HTERT RPE-1 (cell line): ENCODE measurements around the gene TAX1BP3.

Source experiments
- in situ Hi-C: fragments of 300-500 bp; cut with MboI; formaldehyde crosslinking; loops from 4 replicates; pipeline ENCODE4 v1.14.3; 2020; ENCODE audit warnings: low sequenced_read_pairs

The TAX1BP3 gene

DNA sequence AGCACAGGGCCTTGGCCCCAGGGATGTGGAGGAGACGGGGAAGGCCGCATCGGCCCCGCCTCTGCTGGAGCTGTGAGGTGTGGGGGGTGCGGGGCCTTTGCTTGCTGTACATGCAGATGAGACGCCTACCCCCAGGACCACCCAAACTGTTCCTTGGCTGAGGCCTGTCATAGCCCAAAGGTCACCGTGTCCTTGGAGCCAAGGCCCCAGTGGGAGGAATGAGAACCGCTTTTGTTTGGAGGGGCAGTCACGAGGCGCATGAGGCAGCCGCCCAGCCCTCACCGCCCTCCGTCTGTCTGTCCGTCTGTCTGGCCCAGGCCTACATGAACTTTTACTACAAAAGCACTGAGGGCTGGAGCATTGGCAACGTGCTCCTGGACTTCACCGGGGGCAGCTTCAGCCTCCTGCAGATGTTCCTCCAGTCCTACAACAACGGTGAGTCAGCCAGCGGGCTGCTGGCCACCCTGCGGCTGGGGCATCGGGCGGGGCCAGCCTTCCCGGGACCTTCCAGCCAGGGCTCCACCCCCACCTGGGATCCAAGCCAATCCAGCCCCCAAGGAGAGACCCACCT, 8.8 kb downstream of the TAX1BP3 start:
- in situ Hi-C loops = no loop called here

GRCh38 chr17:3658784-3659449, 9.5 kb downstream of the TAX1BP3 start:
- in situ Hi-C loops = no loop called here

GRCh38 chr17:3657874-3658783, 10.2 kb downstream of the TAX1BP3 start:
- in situ Hi-C loops = no loop called here

DNA sequence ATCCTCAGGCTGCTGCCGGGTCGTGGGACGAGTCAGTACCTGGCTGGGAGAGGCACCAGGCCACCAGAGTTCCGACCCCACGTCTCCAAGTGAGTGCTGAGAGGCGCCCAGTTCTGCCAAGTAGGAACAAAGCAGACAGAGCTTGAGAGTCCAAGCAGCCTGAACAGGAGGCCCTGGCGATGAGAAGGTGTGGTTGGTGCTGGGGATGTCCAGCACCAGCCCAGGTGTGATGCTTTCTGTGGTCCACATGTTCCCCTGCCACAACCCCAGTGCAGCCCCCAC, 10.8 kb downstream of the TAX1BP3 start:
- in situ Hi-C loops = no loop called here

GRCh38 chr17:3656755-3657587, 11.4 kb downstream of the TAX1BP3 start:
- in situ Hi-C loops = no loop called here

DNA sequence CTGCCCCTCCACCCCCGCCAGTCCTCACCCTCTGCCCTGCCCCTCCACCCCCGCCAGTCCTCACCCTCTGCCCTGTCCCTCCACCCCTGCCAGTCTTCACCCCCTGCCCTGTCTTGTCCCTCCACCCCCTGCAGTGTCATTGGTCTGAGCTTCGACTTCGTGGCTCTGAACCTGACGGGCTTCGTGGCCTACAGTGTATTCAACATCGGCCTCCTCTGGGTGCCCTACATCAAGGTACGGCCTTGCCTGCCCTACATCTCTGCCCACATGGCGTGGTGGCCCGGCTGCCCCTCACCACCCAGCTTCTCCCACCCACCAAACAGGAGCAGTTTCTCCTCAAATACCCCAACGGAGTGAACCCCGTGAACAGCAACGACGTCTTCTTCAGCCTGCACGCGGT, 12.0 kb downstream of the TAX1BP3 start:
- in situ Hi-C loops = no loop called here

DNA sequence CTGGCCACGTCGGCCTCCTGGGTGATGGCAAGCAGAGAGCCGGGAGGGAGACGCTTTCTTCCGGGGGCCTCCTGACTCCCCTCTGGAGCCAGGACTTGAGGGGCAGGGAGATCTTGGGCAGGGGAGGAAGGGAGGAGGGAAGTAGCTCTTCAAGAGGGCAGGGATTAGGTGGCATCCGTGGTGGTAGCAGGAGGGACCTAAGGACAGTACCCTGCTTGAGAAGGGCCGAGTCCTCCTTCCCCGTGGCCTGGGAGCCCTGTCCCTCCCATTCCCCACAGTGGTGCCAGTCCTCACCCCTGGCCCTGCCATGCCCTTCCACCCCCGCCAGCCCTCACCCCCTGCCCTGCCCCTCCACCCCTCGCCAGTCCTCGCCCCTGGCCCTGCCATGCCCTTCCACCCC, 12.6 kb downstream of the TAX1BP3 start:
- in situ Hi-C loops = no loop called here

GRCh38 chr17:3647769-3648555, 20.4 kb downstream of the TAX1BP3 start:
- in situ Hi-C loops = no loop called here

DNA sequence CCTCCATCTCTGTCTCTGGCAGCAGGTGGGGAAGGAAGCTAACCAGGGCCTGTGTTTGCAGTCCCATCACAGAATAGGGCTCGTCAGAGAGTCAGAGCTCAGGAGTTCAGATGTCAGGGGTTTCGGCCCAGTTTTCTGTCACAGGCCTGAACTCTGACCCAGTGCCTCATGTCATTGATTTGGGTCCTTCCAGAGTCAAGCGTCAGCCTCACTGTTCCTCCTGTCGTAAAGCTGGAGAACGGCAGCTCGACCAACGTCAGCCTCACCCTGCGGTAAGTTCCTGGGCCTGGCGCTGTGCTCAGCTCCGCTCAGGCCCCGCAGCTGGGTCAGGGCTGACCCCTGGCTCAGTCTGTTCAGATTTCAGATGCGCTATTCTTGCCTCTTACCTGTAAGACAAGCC, 21.1 kb downstream of the TAX1BP3 start:
- in situ Hi-C loops = no loop called here

DNA sequence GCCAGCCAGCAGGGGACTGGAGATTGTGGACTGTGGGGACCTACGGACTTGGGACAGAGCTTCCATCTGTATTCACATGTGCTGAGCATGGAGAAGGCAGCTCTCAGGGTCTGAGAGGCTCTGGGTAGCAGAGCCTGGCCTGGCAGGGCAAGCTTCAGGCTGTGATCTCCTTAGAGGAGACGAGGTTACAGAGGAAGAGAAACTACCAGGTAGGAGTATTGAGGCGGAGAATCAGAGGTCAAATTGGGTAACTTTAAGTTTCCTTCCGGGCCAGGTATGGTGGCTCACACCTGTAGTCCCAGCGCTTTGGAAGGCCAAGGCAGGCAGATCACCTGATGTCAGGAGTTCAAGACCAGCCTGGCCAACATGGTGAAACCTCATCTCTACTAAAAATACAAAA, 23.1 kb downstream of the TAX1BP3 start:
- in situ Hi-C loops = no loop called here

GRCh38 chr17:3643889-3644349, 24.5 kb downstream of the TAX1BP3 start:
- in situ Hi-C loops = no loop called here

DNA sequence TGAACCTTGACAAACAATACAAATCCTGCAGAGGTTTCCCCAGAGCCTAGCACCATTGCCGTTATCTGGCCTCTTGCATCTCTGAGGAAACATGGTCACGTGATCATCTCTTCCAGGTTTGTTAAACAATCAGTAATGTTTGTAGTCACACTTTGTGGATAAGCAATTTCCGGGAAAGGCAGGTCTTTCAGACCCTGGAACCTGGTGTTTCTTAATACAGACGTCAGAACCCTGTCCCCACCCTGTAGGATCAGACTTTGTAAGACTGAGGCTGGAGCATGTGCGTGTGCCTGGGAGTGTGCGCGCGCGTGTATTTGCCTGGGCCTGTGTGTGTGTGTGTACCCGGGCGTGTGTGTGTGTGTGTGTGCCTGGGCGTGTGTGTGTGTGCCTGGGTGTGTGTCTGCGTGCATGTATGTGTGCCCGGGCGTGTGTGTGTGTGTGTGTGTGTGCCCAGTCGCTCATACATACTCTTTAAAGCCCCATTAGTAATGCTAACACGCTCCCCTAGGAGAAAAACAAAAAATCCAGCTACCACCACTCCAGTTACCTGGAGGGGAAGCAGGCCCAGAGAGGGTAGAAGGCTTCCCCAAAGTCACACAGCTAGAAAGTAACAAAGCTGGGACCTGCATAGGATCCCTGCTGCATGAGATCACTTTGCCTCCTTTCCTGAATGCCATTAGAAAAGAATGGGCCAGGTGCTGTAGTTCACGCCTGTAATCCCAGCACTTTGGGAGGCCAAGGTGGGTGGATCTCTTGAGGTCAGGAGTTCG, 26.5 kb downstream of the TAX1BP3 start:
- in situ Hi-C loops = no loop called here

GRCh38 chr17:3641014-3641413, 27.4 kb downstream of the TAX1BP3 start:
- in situ Hi-C loops = no loop called here

GRCh38 chr17:3639981-3640596, 28.3 kb downstream of the TAX1BP3 start:
- in situ Hi-C loops = no loop called here

- in situ Hi-C loops = no loop called here
These were observed 31.4 kb downstream of the TAX1BP3 start for GRCh38 chr17:3636908-3637373.

- in situ Hi-C loops = no loop called here
These were observed 32.0 kb downstream of the TAX1BP3 start, which contains the start of the genes CTNS and SHPK for GRCh38 chr17:3636154-3636907. TSS of gene CTNS (plus strand) at chr17:3636760. CDS start at chr17:3640207, 3,447 bp downstream. TSS of gene SHPK (minus strand) at chr17:3636250. CDS start at chr17:3636219, 31 bp downstream.

DNA sequence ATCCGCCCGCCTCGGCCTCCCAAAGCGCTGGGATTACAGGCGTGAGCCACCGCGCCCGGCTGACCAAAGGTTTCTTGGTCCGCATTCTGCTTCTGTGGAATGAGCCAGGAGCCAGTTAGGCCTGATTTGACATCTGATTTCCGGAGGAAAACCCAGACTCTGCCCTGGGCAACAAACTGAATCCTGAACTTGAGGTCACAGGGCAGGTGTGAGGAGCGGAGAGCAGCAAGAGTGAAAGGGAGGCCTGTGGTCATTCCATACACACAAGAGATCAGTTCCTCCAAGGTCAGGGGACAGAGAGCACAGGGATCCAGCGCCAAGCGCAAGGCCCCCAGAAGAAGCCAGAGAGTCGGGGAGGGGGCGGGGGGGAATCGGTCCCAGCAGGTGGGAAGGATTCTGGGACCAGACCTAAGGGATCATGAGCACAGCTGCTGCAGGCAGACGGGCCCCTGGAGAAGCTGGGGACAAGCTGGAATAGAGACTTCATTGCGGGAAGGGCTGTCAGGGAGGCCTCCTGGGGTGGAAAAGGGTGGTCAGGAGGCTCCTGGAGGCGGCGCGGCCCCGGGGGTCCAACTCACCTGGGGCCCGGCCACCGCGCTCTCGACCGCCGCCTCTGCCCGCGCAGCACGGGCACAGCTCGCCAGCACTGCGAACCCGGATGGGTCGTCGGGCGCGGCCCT, 32.8 kb downstream of the TAX1BP3 start:
- in situ Hi-C loops = no loop called here

DNA sequence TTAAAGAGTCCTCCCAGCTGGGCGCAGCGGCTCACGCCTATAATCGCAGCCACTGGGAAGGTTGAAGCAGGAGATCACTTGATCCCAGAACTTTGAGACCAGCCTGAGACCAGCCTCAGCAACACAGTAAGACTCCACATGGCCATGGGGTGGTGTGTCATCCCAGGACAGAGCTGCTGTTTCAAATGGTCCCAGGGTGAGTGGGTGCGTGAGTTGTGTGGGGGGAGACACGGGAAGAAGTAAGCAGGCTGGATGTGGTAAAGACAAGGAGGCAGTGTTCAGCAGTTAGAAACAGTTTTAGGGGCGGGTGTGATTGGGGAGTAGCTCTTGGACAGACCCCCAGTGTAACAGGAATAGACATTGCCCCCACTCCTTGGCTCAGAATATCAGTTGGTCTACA, 36.1 kb downstream of the TAX1BP3 start:
- in situ Hi-C loops = no loop called here
